GM18867 (cell line): ENCODE results near the gene MFAP5.

Experiments used
- ATAC-seq: cut with Tn5 transposase; IDR thresholded peaks from one replicate; pipeline ENCODE4 v1.9.1; 2021; ENCODE audit warnings: mild to moderate bottlenecking, moderate library complexity; ENCODE audit not compliant: unreplicated experiment

The MFAP5 gene

GRCh38 chr12:8662593-8662992 lies at the start of gene MFAP5:
TSS of gene MFAP5 (minus strand) at chr12:8662826. CDS start at chr12:8662104, 722 bp downstream.
- no peak for ATAC-seq

- ATAC-seq = no peak
Measured at GRCh38 chr12:8709124-8709830, 46.7 kb upstream of the MFAP5 start.

GRCh38 chr12:8702159-8702558 lies 39.5 kb upstream of the MFAP5 start:
- ATAC-seq = no peak

- no peak for ATAC-seq
Measured at GRCh38 chr12:8701046-8701660, 38.5 kb upstream of the MFAP5 start.

- no peak for ATAC-seq
Measured at GRCh38 chr12:8699714-8700113, 37.1 kb upstream of the MFAP5 start.

GRCh38 chr12:8698879-8699278 lies 36.3 kb upstream of the MFAP5 start:
- ATAC-seq = no peak

GRCh38 chr12:8698132-8698851 lies 35.7 kb upstream of the MFAP5 start:
- ATAC-seq = peak; percentile 41

GRCh38 chr12:8697476-8698131 lies 35.0 kb upstream of the MFAP5 start, which contains the start of gene RIMKLB:
TSS of gene RIMKLB (plus strand) at chr12:8697991. CDS start at chr12:8713867, 15,876 bp downstream.
- ATAC-seq = peak; percentile 85

- peak; percentile 5 for ATAC-seq
Measured at GRCh38 chr12:8697120-8697475, 34.5 kb upstream of the MFAP5 start.

GRCh38 chr12:8696442-8697090 lies 33.9 kb upstream of the MFAP5 start:
- no peak for ATAC-seq

GRCh38 chr12:8695116-8695515 lies 32.5 kb upstream of the MFAP5 start:
- ATAC-seq = no peak

- no peak for ATAC-seq
Measured at GRCh38 chr12:8692573-8692972, 29.9 kb upstream of the MFAP5 start.

- no peak for ATAC-seq
Measured at GRCh38 chr12:8689681-8690080, 27.1 kb upstream of the MFAP5 start.

GRCh38 chr12:8687846-8688601 lies 25.4 kb upstream of the MFAP5 start:
- no peak for ATAC-seq

GRCh38 chr12:8685051-8685450 lies 22.4 kb upstream of the MFAP5 start:
- ATAC-seq = no peak

- no peak for ATAC-seq
Measured at GRCh38 chr12:8681129-8681884, 18.7 kb upstream of the MFAP5 start.

- no peak for ATAC-seq
Measured at GRCh38 chr12:8680533-8680932, 17.9 kb upstream of the MFAP5 start.

GRCh38 chr12:8678661-8679111 lies 16.1 kb upstream of the MFAP5 start:
- no peak for ATAC-seq

GRCh38 chr12:8677362-8677761 lies 14.7 kb upstream of the MFAP5 start:
- ATAC-seq = no peak
